ENCODE data around the gene VPS54. TPM values are rescaled to one million over a fixed set of nuclear protein-coding genes. Genes with fewer than 3 reads are reported as not detected.

The VPS54 gene
- total RNA-seq, 1 experiment from 2014 or later: 22.5 TPM

DNA sequence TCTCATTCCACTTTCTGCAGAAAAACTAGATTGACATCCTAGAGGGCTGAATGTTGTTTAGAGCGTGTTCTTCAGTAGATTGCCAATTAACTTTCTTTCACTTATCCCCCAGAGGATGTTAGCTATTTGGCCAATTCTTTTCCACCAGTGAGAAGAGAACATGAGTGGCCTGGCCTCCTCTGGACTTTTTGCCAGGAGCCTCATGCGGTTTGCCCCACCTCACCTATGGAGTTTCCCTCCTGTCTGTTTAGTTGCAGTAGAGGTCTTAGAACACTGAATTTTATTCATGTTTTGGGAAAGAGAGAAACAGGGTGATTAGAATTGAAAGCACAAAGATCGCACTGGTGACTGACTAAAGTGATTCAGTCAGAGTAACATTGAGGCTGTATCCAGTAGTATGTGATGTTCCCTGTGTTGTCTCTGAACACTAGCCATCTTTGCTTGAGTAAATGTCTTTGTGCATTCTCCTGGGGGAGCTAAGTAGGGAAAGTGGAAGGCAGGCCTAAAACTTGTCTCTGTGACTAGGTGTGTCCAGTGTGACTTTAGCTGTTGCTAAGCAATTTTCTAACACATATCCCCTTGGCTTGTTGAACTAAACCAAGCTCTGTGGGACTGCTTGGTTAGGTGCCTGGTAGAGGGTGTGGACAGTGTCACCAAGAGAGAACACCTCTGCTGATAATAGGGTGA, 143.5 kb downstream of the VPS54 start:
- no peak for DNase-seq (ENCODE audit: extremely low read depth, low read depth)

DNA sequence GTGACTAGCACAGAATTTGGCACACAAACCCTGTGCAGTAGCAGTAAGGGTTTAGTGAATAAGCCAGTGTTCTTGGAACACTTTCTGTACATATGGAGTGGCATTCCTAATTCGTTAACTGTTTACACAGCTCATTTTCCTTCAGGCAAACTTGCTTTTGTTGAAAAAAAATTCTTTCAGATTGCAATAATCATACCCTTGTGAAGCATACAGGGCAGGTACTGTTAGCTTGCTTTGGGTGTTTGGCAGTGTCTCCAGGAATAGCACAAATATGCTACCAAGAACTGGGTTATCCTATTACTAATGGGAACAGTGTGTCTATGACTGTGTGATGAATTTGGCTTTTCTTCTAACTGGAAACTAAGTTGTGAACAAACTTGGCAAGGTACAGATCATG, 144.1 kb downstream of the VPS54 start:
- no peak for DNase-seq (ENCODE audit: extremely low read depth, low read depth)

DNA sequence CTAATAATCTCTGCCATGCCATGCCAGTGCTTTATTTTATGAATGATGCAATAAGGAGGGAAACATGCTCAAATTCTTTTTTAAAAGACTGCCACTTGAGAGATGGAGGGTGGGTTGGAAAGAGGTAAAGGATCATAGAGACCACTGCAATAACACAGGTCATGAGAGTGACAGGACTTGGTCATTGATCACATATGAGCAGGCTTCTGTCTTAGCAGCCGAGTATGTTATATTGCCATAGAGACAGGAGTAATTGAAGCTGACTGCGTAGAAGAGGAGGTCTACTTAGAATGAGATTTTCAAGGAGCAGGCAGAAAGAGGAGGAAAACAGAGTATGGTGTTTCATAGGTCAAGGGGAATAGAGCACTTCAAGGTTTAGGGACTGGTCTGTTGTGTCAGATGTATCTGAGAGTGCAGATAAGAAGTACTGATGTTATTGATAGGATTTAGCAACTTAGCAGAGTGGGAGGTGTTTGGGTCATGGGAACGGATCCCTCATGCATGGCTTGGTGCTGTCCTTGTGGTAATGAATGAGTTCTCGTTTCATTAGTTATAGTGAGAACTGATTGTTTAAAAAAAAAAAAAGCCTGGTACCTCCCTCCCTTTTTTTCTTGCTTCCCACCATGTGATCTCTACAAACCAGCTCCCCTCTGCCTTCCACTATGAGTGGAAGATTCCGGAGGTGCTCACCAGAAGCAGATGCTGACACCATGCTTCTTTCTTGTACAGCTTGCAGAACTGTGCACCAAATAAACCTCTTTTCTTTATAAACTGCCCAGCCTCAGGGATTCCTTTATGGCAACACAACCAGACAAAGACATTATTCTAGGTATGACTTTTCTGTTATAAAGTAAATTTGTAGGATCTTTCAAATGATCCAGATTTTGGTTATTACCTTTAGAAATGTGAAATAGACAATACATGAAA, 144.8 kb downstream of the VPS54 start:
- no peak for DNase-seq (ENCODE audit: extremely low read depth, low read depth)

DNA sequence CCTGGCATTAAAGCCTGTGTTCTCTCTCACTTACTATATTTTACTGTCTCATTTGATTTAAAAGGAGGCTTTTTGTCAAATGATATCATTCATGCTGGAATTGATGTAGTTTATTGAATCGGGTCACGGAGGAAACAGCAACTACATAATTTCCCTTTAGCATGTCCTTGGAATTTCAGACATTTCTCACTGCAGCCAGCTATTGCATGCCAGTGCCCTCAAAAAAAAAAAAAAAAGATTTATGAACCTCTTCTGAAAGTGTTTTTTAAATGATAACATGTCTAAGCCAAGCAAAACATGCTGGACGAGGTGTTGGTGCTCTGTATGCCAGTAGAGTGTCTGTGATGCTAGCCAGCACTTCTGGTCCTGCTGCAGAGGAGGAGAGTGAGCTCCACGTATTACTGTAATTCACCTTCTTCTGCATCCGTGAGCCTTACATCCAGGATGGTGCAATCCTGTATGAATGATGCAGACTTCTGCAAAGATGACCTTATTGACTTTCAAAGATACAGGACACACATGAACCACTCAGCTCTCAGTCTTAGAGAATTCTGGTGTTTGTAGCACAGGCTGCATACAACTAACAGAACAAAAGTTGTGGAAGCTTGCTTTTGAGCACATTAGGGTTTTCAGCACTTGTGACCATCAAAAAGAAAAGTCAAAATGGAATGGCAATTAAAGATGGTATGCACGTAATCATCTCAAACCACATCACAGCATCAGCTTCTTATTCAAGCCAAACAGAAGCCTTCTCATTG, 146.5 kb downstream of the VPS54 start:
- DNase-seq (ENCODE audit: extremely low read depth, low read depth): no peak

DNA sequence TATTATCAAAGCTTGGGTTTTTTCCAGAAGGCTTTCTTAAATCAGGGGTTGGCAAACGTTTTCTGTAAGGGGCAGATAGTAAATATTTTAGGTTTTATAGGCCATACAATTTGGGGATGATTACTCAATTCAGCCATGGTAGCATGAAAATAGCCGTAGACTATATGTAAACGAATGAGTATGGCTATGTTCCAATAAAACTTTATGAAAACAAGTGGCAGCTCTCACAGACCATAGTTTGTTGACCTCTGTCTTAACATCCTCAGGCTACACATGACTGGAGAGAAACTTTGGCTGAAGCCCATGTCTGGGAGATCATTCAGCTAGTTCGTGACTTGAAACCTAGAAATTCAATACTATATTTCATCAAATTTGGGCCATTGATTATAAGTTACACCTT, 147.4 kb downstream of the VPS54 start:
- no peak for DNase-seq (ENCODE audit: extremely low read depth, low read depth)

DNA sequence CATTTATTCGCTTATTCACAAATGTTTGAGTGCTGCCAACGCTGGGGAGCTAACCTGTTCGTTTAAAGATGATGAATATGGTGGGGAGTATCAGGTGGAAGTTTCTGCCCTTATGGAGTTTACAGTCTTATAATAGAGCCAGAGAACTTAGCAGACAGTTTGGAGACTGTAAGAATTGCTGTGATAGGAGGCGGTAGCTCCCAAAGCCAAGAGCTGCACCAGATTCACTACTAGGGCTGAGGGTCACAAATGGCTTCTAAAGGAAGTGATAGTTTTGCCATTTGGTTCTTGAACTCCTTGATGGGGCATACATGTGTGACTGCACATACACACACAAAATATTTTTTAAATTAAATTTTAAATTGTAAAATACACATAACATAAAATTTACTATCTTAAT, 148.5 kb downstream of the VPS54 start:
- no peak for DNase-seq (ENCODE audit: extremely low read depth, low read depth)

DNA sequence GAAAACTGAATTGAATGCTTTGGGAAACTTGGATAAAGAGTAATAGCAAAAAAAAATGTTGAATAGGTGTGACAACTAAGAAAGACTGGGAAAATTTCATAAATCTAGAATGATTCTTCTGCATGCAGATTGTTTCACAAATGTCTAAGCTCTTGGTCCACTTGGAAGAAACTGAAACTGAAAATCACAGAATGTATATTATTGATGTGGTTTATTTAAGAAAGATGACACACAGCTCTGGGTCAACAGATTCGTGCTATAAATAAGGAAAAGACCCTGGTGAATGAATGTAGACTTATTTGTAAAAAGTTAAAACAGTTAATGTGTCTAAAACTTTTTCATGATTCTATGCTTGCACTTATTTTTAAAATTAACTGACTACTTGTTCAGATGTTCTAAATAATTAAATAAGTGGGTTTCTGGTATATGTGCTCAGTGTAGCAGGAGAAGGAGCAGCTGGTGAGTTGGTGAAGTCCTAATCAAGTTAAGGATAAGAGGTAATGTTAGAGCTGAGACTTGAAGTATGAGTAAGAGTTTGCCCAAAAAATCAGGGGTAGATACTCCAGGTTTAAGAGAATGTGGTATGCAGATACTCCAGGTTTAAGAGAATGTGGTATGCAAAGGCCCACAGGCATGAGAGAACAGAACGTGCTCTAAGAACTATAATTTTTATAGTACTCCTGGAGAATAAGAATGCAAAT, 153.1 kb downstream of the VPS54 start:
- no peak for DNase-seq (ENCODE audit: extremely low read depth, low read depth)

DNA sequence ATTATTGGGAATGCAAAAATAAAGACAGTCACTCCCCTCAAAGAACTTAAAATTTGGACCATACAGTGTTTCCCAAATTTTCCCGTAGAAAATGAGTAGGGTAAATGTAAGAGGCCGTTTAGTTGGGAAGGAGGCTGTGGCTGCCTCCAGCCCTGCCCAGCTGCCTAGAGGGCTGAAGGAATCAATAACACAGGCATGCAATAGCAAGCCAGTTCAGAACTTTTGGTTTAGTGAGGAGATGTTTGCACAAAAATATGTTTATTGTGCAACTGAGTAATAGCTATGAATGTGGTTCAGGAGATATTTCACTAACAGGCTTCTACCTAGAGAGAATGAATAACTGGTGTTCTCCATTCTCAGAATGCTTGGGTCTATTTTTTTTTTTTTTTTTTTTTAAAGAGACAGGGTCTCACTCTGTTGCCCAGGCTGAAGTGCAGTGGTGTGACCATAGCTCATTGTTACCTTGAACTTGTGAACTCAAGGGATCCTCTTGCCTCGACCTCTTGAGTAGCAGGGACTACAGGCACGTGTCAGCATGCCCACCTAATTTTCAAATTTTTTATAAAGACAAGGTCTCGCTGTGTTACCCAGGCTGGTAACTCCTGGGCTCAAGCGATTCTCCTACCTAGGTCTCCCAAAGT, 153.9 kb downstream of the VPS54 start:
- DNase-seq (ENCODE audit: extremely low read depth, low read depth): no peak

DNA sequence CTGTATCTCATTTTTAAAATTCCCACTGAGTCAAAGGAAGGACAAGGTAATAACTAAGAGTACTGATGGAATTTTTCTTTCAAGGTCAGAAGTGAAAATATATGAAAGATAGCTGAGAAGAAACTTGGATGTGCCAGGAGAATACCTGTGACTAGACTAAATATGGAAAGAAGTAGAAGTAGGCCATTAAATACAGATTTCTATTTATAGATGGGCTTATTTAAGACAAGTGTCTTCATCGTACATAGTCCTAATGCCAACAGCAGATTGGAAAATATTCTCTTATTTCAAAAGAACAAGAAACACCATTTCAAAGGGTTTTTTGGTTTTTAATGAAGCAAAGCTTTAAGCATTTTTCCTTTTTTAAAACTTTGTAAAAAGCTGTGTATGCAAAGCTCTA, 155.5 kb downstream of the VPS54 start:
- DNase-seq (ENCODE audit: extremely low read depth, low read depth): no peak

DNA sequence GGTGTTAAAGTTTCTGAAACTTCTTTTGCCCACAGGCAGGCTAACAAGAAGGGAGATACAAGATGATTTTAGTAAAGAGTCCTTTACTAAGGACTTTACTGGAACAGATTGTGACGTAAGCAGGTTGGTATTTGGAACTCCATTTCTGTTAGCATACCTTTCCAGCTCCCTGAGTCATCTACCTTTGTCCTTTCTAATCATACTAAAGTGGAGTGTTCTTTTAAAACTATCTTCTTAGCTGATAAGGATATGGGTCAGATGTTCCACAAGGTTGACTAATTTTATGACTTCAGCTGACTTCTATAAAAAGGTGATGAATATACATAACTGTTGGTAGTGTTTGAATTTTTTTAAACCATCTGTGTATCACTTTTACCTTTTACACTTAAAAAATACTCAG, 156.4 kb downstream of the VPS54 start:
- no peak for DNase-seq (ENCODE audit: extremely low read depth, low read depth)

DNA sequence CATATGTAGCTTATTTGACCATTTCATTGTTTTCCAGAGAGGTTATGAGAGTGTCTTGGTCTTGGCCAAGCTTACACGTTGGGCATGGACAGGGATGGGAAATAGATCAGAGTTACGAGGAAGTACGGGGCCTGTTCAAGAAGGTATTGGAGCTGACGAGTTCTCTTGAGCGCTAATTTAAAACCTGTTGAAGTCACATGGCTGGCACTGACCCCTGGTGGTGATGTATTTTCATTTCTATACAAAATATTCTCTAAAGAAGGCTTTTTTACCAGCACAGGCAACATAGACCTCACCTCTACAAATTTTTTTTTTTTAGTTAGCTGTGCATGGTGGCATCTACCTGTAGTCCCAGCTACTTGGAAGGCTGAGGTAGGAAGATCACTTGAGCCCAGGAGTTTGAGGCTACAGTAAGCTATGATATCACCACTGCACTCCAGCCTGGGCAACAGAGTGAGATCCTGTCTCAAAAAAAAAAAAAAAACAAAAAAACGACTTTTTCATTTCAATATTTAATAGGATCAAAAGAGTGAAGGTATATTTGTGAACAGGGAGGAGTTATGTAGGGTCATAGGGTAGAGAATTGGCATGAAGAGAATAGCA, 157.9 kb downstream of the VPS54 start:
- peak; percentile 50 for DNase-seq (ENCODE audit: extremely low read depth, low read depth)

DNA sequence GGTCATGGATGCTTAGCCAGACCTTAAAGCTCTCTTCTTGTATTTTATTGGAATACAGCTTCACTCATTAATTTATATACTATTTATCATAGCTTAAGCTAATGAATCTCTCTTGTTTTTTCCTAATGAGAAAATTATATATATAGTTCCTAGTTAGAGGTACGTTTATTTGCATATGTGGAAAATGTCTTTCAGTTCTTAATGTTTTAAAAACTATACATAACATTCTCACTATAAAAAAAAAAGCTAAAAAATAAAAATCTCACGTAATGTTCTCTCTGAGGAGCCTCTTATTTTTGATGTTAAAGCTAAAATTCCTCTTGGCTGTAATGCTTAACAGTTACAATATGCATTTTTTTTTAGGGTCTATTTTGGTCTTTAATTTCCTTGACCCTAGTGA, 160.9 kb downstream of the VPS54 start:
- no peak for DNase-seq (ENCODE audit: extremely low read depth, low read depth)

DNA sequence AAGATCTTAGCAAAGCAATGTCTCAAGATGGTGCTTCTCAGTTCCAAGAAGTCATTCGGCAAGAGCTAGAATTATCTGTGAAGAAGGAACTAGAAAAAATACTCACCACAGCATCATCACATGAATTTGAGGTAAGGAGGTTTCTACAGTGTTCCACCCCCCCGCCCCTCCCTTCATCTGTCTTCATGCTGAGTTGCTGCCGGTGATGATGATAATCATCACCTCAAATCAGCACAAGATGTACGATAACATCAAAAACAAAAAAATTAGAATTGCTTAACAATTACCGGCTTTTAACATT, 163.0 kb downstream of the VPS54 start:
- DNase-seq (ENCODE audit: extremely low read depth, low read depth): no peak

DNA sequence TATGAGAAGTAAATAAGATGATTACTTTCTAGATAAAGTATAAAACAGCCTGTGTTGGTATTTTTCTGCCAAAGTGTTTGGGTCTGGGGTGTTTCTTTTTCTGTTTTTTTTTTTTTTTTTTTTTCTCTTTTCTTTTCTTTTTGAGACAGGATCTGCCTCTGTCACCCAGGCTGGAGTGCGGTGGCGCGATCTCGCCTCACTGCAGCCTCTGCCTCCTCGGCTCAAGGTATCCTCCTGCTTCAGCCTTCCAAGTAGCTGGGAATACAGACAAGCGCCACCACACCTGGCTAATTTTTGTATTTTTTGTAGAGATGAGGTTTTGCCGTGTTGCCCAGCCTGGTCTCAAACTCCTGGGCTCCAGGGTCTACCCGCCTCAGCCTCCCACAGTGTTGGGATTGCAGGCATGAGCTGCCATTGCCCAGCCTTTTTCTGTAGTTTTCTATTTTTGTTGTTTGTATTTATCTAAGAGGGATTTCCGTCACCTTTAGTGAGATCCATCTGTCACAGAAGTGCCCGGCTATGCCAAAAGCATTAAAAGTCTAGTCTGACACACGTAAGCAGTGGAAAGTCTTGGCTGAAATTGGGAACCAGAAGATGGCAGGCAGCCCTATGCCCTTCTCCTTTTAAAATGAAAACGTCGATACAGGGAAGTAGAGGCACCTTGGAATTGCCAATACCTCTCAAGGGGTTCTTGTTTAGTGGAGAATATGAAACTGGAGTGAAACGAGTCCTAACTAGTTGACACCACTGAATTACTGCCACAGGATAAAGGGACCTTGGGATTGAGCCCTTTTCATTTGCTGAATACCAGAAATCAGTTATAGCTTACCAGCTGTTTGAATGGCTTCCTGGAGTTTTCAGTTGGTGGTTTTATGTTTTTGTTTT, 163.6 kb downstream of the VPS54 start:
- DNase-seq (ENCODE audit: extremely low read depth, low read depth): no peak

DNA sequence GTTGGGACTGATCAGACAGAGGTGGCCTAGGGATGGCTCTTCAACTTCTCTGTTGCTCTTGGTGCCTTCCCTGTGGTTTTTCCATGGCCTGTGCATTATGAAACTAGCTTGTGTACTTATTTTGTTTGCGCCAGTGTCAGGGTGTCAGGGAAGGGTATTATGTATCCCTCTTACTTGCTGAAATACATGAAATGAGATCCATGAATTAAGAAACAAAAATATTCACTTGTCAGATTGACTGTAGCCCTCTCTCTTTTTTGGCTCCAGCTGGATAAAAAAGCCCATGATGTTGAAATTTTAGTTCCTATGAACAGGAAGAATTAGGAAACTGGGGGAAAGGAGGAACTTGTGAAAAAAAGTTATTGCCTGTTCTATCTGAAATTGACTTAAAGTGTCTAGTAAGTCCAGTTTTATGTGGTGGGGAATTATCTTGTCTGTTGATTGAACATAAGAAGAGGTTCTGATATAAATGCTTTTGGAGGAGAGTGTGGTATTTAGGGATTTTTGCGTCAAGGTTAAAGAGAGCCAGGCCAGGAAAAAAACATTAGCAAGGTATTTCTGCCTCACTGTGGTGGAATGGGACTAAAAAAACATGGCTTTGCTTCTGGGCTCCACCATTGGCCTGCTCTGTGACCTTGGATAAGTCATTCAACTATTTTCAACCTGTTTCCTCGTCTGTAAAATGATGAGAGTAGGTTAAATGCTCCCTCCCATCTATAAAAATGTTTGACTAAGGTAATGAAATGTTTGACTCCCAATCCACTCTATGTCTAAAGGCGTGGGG, 165.5 kb downstream of the VPS54 start:
- no peak for DNase-seq (ENCODE audit: extremely low read depth, low read depth)

DNA sequence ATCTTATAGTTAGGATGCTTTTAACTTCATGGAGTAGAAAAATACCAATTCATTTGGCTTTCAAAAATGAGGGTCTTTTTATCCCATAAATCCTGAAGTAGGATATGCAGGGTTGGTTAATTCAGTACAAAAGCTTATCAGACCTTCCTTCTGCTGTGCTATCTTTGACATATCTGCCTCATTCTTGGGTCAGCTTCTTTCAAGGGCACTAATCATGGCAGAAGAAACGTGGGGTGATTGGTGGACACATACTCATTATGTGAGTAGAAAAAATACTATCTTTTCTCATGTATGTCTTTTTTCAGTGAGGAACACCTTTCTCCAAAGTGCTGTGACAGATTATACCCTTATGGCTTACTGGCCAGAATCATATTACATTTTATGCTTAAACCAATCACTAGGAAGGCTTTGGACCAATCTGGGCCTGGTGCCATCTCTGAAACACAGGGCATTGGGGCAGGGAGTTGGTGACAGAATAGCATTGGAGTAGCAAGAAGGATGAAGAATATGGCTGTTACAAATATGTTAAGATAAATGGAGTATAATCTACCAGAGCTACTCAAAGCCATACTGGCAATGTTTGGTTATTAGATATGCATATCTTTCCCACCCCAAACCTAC, 167.4 kb downstream of the VPS54 start:
- DNase-seq (ENCODE audit: extremely low read depth, low read depth): no peak

DNA sequence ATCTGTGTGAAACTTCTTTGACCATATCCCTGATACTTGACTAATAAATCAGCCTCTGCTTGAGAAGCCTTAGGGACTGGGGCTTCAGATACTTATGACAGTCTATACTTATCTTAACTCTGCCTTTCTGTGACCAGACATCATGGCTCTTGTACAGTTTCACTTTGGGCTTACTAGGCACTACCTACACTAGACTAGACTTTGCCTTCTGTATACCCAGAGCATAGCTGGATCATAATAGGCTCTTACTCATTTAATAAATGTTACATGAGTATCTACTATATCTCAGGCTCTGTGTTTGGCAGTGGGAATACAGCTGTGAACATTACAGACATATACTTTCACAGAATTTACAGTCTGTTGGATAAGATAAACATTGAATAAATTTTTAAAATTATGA, 168.6 kb downstream of the VPS54 start:
- DNase-seq (ENCODE audit: extremely low read depth, low read depth): no peak

DNA sequence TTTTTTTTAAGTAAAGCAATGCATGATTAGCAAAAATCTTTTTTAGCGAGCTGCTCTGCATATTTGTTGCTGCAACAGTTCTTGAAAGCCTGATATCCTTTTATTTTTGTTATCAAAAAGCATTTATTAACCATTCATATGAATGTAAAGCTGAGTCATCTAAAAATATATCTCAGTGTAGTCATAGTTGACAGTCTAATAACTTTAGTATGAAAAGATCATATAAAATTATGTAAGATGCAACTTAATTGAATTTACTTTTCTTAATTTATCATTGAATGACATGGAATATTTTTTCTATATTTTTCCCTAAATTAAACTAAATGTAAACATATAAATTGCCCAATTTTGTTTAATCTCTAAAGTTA, 169.0 kb downstream of the VPS54 start:
- no peak for DNase-seq (ENCODE audit: extremely low read depth, low read depth)
